ENCODE data around the gene KDM4B.

KDM4B gene

GRCh38 chr19:5126498-5127223 is 157.7 kb downstream of the KDM4B start:
- DNase-seq = no peak

GRCh38 chr19:5127717-5128116 is 158.8 kb downstream of the KDM4B start:
- peak; percentile 22 for DNase-seq

GRCh38 chr19:5128251-5128935 is 159.5 kb downstream of the KDM4B start:
- DNase-seq = peak; percentile 41

GRCh38 chr19:5128936-5129389 is 160.1 kb downstream of the KDM4B start:
- no peak for DNase-seq

GRCh38 chr19:5129691-5130090 is 160.8 kb downstream of the KDM4B start:
- DNase-seq = no peak

GRCh38 chr19:5130371-5131030 is 161.6 kb downstream of the KDM4B start:
- no peak for DNase-seq

- DNase-seq = no peak
These were observed 162.2 kb downstream of the KDM4B start for GRCh38 chr19:5131031-5131505.

GRCh38 chr19:5131506-5132205 is 162.7 kb downstream of the KDM4B start:
- no peak for DNase-seq

- no peak for DNase-seq
These were observed 163.3 kb downstream of the KDM4B start for GRCh38 chr19:5132206-5132560.

- DNase-seq = no peak
These were observed 164.1 kb downstream of the KDM4B start for GRCh38 chr19:5132698-5133651.

- DNase-seq = no peak
These were observed 165.2 kb downstream of the KDM4B start for GRCh38 chr19:5133986-5134595.

- no peak for DNase-seq
These were observed 165.8 kb downstream of the KDM4B start for GRCh38 chr19:5134691-5135090.

- DNase-seq = no peak
These were observed 167.4 kb downstream of the KDM4B start for GRCh38 chr19:5136073-5136855.

GRCh38 chr19:5137114-5137513 is 168.2 kb downstream of the KDM4B start:
- no peak for DNase-seq

GRCh38 chr19:5137571-5138124 is 168.7 kb downstream of the KDM4B start:
- DNase-seq = peak; percentile 21

GRCh38 chr19:5138606-5139582 is 170.0 kb downstream of the KDM4B start:
- DNase-seq = no peak

- DNase-seq = no peak
These were observed 170.8 kb downstream of the KDM4B start for GRCh38 chr19:5139583-5140325.

GRCh38 chr19:5141129-5141849 is 172.4 kb downstream of the KDM4B start:
- DNase-seq = no peak

All from NCI-H82 (cell line).